HG03439 (cell line): ENCODE measurements around the gene MOB1B.
"Not testable (repeated sequence)": the region's sequence is repeated elsewhere in the genome, so short reads cannot be mapped to it uniquely, and the experiment has no call there.

ENCODE experiments used
- ATAC-seq: cut with Tn5 transposase; IDR thresholded peaks from one replicate; pipeline ENCODE4 v1.9.1; 2021; ENCODE audit warnings: mild to moderate bottlenecking, moderate library complexity; ENCODE audit not compliant: unreplicated experiment

The MOB1B gene

GRCh38 chr4:70901984-70902576 is at the start of gene MOB1B:
Gene MOB1B (plus strand): TSS chr4:70902369. CDS start chr4:70902537, 168 bp downstream.
- ATAC-seq = peak; percentile 96

DNA sequence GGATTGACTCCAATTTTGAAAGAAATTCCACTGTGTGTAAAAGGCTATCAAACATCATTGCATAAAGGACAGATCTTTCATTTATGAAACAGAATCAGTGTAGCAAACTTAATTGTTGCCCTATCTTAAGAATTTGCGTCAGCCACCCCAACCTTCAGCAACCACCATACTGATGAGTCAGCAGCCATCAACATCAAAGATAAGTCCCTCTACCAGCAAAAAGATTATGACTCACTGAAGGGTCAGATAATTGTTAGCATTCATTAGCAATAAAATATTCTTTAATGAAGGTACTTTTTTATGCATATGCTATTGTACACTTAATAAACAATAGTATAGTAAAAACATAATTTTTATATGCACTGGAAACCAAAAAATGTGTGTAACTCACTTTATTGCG is 46.7 kb upstream of the MOB1B start:
- ATAC-seq = no peak

DNA sequence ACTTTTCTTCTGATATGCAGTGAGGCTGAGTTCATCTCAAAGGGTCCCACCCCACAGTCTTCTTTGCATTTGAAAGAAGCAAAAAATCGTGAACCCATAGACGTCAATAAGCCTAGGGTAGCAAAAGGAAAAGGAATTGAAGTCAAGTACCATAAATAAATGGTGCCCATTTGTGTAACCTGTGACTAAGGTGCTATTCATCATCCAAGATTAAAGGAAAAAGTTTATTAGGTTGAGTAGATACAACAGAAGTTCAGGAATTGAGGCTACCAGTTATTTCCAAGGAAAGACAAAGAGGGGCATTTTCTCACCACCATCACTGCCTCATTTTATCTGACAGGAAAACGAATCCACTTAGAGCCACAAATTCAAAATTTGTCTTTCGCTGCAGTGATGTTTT is 43.7 kb upstream of the MOB1B start:
- ATAC-seq = no peak

- ATAC-seq = no peak
Observed at GRCh38 chr4:70859066-70859465, 43.1 kb upstream of the MOB1B start.

DNA sequence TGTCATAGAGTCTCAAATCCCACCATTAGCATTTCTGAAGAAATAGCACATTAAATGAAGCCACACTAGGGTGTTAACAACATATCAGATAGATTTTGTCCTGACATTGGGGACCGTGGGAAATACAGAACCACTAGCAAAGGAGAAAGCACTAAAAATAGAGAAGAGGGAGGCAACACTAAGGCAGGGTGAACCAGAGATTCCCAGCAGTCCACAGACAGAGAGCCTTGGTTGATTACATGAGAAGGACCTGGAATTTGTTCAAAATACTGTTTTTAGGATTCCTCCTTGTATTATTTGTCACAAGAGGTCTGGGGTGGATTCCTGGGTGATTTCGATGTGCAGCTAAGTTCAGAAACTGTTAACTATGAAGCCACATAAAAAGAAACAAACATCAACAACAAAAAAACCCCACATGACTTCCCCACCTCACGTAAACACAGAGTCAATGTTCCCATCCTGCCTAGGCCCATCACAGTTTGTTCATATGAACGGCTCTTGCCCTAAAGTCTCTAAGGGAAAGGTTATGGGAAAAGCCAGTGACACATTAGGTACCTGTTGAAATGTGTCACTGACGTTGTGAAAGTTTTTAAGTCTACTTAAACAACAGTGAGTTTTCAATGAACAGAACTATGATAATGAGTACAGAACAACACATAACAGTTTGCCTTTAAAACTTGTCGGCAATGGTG is 38.9 kb upstream of the MOB1B start:
- ATAC-seq = peak; percentile 81

DNA sequence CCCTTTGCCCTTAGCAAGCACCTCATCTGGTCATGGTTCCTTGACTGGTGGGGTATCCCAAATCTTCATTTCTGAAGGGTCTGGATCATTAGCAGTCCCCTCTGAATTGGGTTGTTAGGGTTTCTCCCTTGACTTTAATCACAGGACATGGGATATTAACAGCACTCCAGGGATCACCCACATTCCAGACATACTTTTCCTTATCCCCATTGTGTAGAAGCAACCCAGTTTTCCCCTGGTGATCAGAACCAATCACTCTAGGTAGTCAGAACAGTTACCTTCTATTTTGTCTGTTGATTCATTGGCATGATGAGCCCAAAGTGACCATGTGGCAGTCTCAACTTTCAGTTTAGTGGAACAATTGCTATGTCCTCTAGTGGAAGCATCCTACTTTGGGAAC is 33.4 kb upstream of the MOB1B start:
- ATAC-seq = no peak

GRCh38 chr4:70873216-70873615 is 29.0 kb upstream of the MOB1B start:
- no peak for ATAC-seq

GRCh38 chr4:70874268-70875156 is 27.7 kb upstream of the MOB1B start:
- ATAC-seq = peak; percentile 61

GRCh38 chr4:70877556-70877955 is 24.6 kb upstream of the MOB1B start:
- ATAC-seq = no peak

- no peak for ATAC-seq
Observed at GRCh38 chr4:70880739-70881138, 21.4 kb upstream of the MOB1B start.

- ATAC-seq = no peak
Observed at GRCh38 chr4:70885174-70885573, 17.0 kb upstream of the MOB1B start.

DNA sequence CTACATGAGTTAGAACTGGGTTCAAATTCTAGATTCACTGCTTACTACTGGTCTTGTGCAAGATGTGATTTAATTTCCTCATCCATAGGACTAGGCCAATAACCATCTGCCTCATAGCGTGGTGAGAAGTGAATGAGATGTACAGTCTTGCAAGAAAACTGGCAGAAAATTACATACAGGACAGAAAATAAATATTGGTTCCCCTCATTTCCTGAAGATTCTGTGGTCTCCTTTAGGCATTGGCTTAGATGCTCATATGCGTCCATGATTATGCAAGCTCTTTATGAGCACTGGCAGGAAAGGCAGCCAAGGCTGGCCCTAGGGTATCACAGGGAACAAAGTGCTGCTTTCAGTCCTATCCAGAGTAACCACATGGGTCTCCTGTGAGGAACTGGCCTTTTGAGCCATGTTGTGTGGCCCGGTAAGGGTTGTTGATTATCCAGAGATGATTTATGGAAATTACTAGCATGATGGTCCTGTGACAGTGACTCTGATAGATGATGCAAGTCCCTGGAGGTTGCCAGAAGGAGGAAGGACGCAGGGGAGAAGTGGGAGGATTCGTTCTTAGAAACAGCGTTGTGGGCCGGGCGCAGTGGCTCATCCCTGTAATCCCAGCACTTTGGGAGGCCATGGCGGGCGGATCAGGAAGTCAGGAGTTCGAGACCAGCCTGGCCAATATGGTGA is 9.9 kb upstream of the MOB1B start:
- ATAC-seq = no peak

DNA sequence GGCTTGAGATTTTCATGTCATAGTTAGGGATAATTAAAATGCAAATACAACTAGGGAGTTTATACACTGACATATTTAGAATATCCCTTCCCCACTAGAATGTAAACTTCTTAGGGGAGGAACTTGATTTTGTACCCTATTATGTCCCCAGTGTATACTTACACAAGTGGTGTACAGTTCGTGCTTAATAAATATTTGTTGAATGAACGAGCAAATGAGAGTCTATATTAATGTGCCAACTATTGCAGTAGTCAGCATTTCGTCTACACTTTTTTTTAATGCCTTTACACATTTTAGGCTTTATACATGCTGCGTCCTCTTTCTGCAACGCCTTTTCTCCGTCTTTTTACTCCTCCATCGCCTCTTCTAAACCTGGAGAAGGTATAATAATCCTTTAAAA is 8.4 kb upstream of the MOB1B start:
- ATAC-seq = no peak

GRCh38 chr4:70895405-70895804 is 6.8 kb upstream of the MOB1B start:
- no peak for ATAC-seq

GRCh38 chr4:70895811-70896491 is 6.2 kb upstream of the MOB1B start:
- ATAC-seq = no peak

DNA sequence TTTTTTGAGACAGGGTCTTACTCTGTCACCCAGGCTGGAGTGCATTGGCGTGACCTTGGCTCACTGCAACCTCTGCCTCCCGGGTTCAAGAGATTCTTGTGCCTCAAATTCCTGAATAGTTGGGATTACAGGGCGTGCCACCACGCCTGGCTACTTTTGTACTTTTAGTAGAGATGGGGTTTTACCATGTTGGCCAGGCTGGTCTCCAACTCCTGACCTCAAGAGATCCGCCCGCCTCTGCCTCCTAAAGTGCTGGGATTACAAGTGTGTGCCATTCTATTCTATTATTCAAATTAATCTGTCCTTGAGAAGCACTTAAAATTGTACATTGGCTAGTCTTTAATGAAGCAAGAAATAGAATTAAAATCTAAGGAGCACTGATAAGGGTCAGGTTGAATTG is 3.6 kb upstream of the MOB1B start:
- ATAC-seq = not testable (repeated sequence)

- ATAC-seq = no peak
Observed at GRCh38 chr4:70901607-70901983, 574 bp upstream of the MOB1B start.

DNA sequence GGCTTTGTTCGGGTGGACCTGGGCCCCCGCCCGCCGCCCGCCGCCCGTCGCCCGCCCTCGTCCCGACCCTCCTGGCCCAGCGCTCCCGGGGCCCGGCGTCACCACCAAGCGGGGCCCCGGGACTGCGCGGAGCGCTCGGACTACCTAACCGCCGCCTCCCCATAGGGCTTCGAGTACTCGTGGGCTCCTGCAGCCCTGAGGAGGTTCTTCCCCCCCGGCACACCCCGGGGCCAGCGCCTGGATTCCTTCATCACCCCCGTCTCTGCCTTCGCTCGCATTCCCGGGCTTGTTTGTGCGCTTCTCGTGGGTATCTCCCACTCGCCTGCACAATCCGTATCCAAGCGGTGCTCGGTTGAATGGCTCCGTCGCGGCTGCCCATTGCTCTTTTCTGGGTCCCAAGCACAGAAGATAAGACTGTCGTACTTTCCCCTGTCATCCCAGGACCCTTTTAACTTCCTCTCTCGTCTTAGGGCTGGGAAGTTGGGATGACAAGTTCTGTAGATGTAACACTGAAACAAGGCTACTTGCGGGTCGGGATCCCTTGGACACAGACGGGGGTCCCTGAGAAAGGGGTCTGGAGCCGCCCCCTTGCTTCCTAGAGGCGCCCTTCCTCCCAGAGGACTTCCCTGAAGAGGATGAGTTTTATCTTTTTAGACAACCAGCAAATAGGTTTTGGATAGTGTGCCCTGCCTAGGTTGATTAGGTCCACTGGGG is 565 bp downstream of the MOB1B start:
- ATAC-seq = peak; percentile 47

- ATAC-seq = no peak
Observed at GRCh38 chr4:70903291-70903603, 1.1 kb downstream of the MOB1B start.

DNA sequence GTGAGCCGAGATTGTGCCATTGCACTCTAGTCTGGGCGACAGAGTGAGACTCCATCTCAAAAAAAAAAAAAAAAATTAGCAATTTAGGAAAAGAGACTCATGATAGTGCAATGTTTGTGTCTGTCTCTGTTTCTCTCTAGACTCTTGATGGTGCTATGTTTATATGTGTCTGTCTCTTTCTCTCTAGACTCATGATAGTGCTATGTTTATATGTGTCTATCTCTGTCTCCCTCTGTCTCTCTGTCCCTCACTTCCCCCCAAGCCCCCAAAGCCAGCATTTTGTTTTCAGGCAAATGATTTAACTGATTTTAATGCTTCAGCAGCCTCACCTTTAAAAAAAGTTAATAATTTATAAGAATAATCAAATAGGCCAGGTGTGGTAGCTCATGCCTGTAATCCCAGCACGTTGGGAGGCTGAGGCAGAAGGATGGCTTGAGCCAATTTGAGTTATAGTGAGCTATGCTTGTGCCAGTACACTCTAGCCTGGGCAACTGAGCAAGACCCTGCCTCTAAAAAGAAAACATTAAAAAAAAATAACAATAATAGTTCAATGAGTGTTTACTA is 6.9 kb downstream of the MOB1B start:
- no peak for ATAC-seq
